A549 (cell line): Measurements from ENCODE around the gene CAT. TPM values are rescaled to one million over a fixed set of nuclear protein-coding genes. Genes with fewer than 3 reads are reported as not detected.
A peak's percentile ranks its signal among the peaks of the same experiment; 100 is the strongest.

Experiments used
- ATAC-seq, 2 experiments: fragments of 200-7000 bp in 1 of 2; fragments of >200 bp in 1 of 2; cut with Nextera tagmentation in 1 of 2; cut with Tn5 transposase in 1 of 2; 3 replicates each; pipeline versions ENCODE4 v1.8.0 to v1.9.1; 2018 to 2020; ENCODE audit warnings: mild to moderate bottlenecking in 1 of 2, moderate library complexity in 1 of 2
- CTCF ChIA-PET: fragments of 300-600 bp; sonication (Branson Sonifier 250); formaldehyde crosslinking; extraction: SDS; loops from one replicate; lab custom pipeline; 2021; ENCODE audit warnings: antibody characterized with exemption, inconsistent platforms; lab: Yijun Ruan, JAX
- POLR2A ChIA-PET: fragments of 350-600 bp; formaldehyde crosslinking; extraction: SDS; loops from one replicate; lab custom pipeline; 2021; ENCODE audit warnings: antibody characterized with exemption, inconsistent platforms; lab: Yijun Ruan, JAX
- DNase-seq, 2 experiments: peaks; one replicate each; pipeline versions ENCODE4 v3.0.0 to v3.0.0-alpha.2; 2011 to 2016; ENCODE audit warnings: low read depth in 1 of 2, low spot score in 1 of 2
- FAIRE-seq: peaks from 2 replicates; lab custom pipeline; 2011; peaks lifted over from hg19 to GRCh38; lab: Jason Lieb, UNC
- H3K27ac ChIP-seq, 2 experiments: fragments of >200 bp; sonication (Bioruptor Twin); formaldehyde crosslinking; 3 replicates each; pipeline ENCODE4 v1.5.1; 2016 to 2017
- H3K4me1 ChIP-seq: fragments of >200 bp; sonication (Bioruptor Twin); formaldehyde crosslinking; 3 replicates; pipeline ENCODE4 v1.6.1; 2016
- H3K4me2 ChIP-seq: fragments of >200 bp; sonication (Bioruptor Twin); formaldehyde crosslinking; 3 replicates; pipeline ENCODE4 v1.6.1; 2016
- H3K4me3 ChIP-seq: fragments of >200 bp; sonication (Bioruptor Twin); formaldehyde crosslinking; 3 replicates; pipeline ENCODE4 v1.5.1; 2016
- H3K9me3 ChIP-seq: fragments of >200 bp; sonication (Bioruptor Twin); formaldehyde crosslinking; 3 replicates; pipeline ENCODE4 v1.6.1; 2016
- BHLHE40 ChIP-seq: IDR thresholded peaks from 2 replicates; pipeline ENCODE4 v1.6.1; 2012; ENCODE audit warnings: low read depth, low read length, inconsistent platforms
- CEBPB ChIP-seq, 2 experiments: fragments of >200 bp in 1 of 2; sonication (Bioruptor Twin) in 1 of 2; formaldehyde crosslinking in 1 of 2; IDR thresholded peaks; 2 replicates each; pipeline ENCODE4 v1.6.1; 2012 to 2016
- CHD2 ChIP-seq: fragments of 150-350 bp; IDR thresholded peaks from 2 replicates; pipeline ENCODE4 v1.6.1; 2014; ENCODE audit warnings: low read length; ENCODE audit not compliant: partially characterized antibody
- CHD4 ChIP-seq: fragments of 200-600 bp; sonication (generic); IDR thresholded peaks from 2 replicates; pipeline ENCODE4 v1.6.1; 2016; ENCODE audit warnings: antibody characterized with exemption, mild to moderate bottlenecking, borderline replicate concordance
- EHF ChIP-seq: fragments of 250-450 bp; sonication (Bioruptor Pico); IDR thresholded peaks from 2 replicates; pipeline ENCODE4 v1.5.0; 2020; ENCODE audit warnings: mild to moderate bottlenecking
- EP300 ChIP-seq, 2 experiments: fragments of >200 bp; sonication (Bioruptor Twin); formaldehyde crosslinking; IDR thresholded peaks; 2 replicates in 1 of 2; 3 replicates in 1 of 2; pipeline ENCODE4 v1.6.1; 2016 to 2017
- ESRRA ChIP-seq: fragments of 150-350 bp; IDR thresholded peaks from 2 replicates; pipeline ENCODE4 v1.6.1; 2014; ENCODE audit warnings: mild to moderate bottlenecking, low read length, borderline replicate concordance
- HEYL ChIP-seq: fragments of 250-450 bp; sonication (Bioruptor Pico); IDR thresholded peaks from 2 replicates; pipeline ENCODE4 v1.8.0; 2021; ENCODE audit warnings: mild to moderate bottlenecking, moderate library complexity
- HOXA7 ChIP-seq: fragments of 250-450 bp; sonication (Bioruptor Pico); IDR thresholded peaks from 2 replicates; pipeline ENCODE4 v1.5.0; 2020; ENCODE audit warnings: mild to moderate bottlenecking, moderate library complexity
- HOXB13 ChIP-seq: fragments of 250-450 bp; sonication (Bioruptor Pico); IDR thresholded peaks from 2 replicates; pipeline ENCODE4 v1.5.0; 2020; ENCODE audit warnings: low read depth, mild to moderate bottlenecking, moderate library complexity
- KDM5A ChIP-seq: fragments of 200-600 bp; sonication (generic); IDR thresholded peaks from 2 replicates; pipeline ENCODE4 v1.6.1; 2016; ENCODE audit warnings: antibody characterized with exemption, mild to moderate bottlenecking
- MYC ChIP-seq: IDR thresholded peaks from 2 replicates; pipeline ENCODE4 v1.6.1; 2012; ENCODE audit warnings: mild to moderate bottlenecking, inconsistent platforms, low read length, improper control_type of control experiment, borderline replicate concordance
- NR3C1 ChIP-seq: fragments of >200 bp; sonication (Bioruptor Twin); formaldehyde crosslinking; IDR thresholded peaks from 3 replicates; pipeline ENCODE4 v1.6.1; 2017
- RARB ChIP-seq: fragments of 250-450 bp; sonication (Bioruptor Pico); IDR thresholded peaks from 2 replicates; pipeline ENCODE4 v1.8.0; 2021; ENCODE audit warnings: mild to moderate bottlenecking, moderate library complexity
- SMC3 ChIP-seq: fragments of >200 bp; sonication (Bioruptor Twin); formaldehyde crosslinking; IDR thresholded peaks from 3 replicates; pipeline ENCODE4 v1.6.1; 2018; ENCODE audit warnings: inconsistent platforms
- ZC3H11A ChIP-seq: fragments of 450-650 bp; IDR thresholded peaks from 2 replicates; pipeline ENCODE4 v1.6.1; 2014; ENCODE audit warnings: antibody characterized with exemption, mild to moderate bottlenecking
- ZNF302 ChIP-seq: fragments of 250-450 bp; sonication (Bioruptor Pico); IDR thresholded peaks from 2 replicates; pipeline ENCODE4 v1.9.0; 2021; ENCODE audit warnings: inconsistent platforms, mild to moderate bottlenecking, moderate library complexity
- ZSCAN20 ChIP-seq: fragments of 250-450 bp; sonication (Bioruptor Pico); IDR thresholded peaks from 2 replicates; pipeline ENCODE4 v1.8.0; 2022; ENCODE audit warnings: mild to moderate bottlenecking, moderate library complexity
- WGBS: methylation state at CpG from one replicate; pipeline ENCODE4 v1.1.6; 2017; ENCODE audit errors: missing lambda C conversion rate; 5-methylcytosine and 5-hydroxymethylcytosine counted together
- polyA plus RNA-seq, 4 experiments: library from polyadenylated mRNA; depleted of rRNA in 3 of 4; stranded (reverse); fragments of >200 nt; fragmentation: RNase III in 1 of 4; extraction: RNeasy Plus Mini Kit Qiagen cat#74134 plus additional on column Dnase treatment in 1 of 4; gene quantifications; 2 replicates in 3 of 4; 3 replicates in 1 of 4; pipeline ENCODE4 v1.2.3, GENCODE V29; 2011 to 2017
- TF ChIP-seq, protein P1 (sequence below): IDR thresholded peaks from 2 replicates; pipeline ENCODE4 v1.6.1; 2012; ENCODE audit warnings: low read depth, borderline replicate concordance
- TF ChIP-seq, protein P2 (sequence below): fragments of >200 bp; sonication (Bioruptor Twin); formaldehyde crosslinking; IDR thresholded peaks from 3 replicates; pipeline ENCODE4 v1.6.1; 2016
- TF ChIP-seq, protein P3 (sequence below): IDR thresholded peaks from 2 replicates; pipeline ENCODE4 v1.6.1; 2012
- TF ChIP-seq, protein P4 (sequence below): fragments of 250-450 bp; sonication (Bioruptor Pico); IDR thresholded peaks from 2 replicates; pipeline ENCODE4 v1.5.0; 2021; ENCODE audit warnings: mild to moderate bottlenecking, moderate library complexity, borderline replicate concordance
- TF ChIP-seq, protein P5 (sequence below): fragments of 450-650 bp; IDR thresholded peaks from 2 replicates; pipeline ENCODE4 v1.6.1; 2014; ENCODE audit warnings: antibody characterized with exemption

Gene CAT
- polyA plus RNA-seq, 2 of the 4 experiments (the other 2 are of a cell fraction), result 51.2 to 74.2 TPM

DNA sequence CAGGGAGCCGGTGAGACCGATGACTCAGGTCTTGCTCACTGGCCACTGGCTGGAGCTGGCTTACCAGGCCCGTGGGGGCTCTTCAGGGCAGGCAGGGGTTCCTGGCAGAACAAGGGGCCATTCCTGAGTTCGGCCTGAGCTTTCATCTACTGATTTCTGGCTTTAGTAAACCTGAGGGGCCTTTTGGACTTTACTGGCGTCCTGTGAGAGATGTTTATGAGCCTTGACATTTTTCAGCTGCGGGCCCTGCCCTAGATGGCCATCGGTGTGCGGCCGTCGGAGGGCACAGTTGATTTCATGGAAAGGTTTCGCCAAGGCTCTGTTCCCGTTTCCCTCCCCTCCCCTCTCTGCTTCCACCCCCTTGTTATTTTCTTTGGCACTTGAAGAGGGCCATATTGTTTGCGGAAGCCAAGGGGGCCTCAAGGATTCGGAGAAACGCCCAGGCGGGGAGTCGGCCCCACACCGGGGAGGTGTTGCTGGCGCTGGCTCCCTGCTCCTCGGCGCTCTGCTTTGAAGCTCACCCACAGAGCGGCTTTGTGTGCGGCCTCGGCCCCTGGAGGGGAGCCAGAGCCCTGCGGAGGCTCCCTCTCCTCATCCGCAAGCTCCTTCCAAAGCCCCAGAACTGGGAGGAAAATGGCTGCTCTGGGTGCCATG lies 57.1 kb downstream of the CAT start:
- FAIRE-seq (no peak), ATAC-seq (0 out of 6 replicates have a peak, but pooled peaks of 1 of the 2 experiments have one; percentile 37), DNase-seq (no peak)
- 72% methylated on average over 25 of the region's 26 CpGs for WGBS
- Histone ChIP-seq H3K4me3 (no peak overlapping the region), H3K4me2 (no peak overlapping the region), H3K4me1 (no peaks in the 10 kb centered on the region), H3K9me3 (no peaks in the 10 kb centered on the region), H3K27ac (peak overlapping the region in 1 of 2 experiments; percentile 58; a peak in 2 of 6 replicates)
- ChIA-PET POLR2A (no interaction called here), CTCF (interaction anchor here (1.3 to 11.9 kb wide), 5 partner anchors 9 to 322 kb away, joined by 3 to 257 read pairs (median 64); partner anchors contain the start of gene ELF5)
- TF ChIP-seq, protein P1, sequence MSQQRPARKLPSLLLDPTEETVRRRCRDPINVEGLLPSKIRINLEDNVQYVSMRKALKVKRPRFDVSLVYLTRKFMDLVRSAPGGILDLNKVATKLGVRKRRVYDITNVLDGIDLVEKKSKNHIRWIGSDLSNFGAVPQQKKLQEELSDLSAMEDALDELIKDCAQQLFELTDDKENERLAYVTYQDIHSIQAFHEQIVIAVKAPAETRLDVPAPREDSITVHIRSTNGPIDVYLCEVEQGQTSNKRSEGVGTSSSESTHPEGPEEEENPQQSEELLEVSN, result no peak
- TF ChIP-seq KDM5A (no peak), EP300 (IDR thresholded peaks at IDR 0.05) (no peak), RARB (no peak), ZC3H11A (no peak), CHD4 (no peak), ESRRA (no peak), HEYL (no peak), ZSCAN20 (CRISPR knock-in tag) (no peak), MYC (no peak), EHF (no peak)
- TF ChIP-seq, protein P2, sequence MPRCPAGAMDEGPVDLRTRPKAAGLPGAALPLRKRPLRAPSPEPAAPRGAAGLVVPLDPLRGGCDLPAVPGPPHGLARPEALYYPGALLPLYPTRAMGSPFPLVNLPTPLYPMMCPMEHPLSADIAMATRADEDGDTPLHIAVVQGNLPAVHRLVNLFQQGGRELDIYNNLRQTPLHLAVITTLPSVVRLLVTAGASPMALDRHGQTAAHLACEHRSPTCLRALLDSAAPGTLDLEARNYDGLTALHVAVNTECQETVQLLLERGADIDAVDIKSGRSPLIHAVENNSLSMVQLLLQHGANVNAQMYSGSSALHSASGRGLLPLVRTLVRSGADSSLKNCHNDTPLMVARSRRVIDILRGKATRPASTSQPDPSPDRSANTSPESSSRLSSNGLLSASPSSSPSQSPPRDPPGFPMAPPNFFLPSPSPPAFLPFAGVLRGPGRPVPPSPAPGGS, result no peak
- TF ChIP-seq, protein P3, sequence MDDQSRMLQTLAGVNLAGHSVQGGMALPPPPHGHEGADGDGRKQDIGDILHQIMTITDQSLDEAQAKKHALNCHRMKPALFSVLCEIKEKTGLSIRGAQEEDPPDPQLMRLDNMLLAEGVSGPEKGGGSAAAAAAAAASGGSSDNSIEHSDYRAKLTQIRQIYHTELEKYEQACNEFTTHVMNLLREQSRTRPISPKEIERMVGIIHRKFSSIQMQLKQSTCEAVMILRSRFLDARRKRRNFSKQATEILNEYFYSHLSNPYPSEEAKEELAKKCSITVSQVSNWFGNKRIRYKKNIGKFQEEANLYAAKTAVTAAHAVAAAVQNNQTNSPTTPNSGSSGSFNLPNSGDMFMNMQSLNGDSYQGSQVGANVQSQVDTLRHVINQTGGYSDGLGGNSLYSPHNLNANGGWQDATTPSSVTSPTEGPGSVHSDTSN, result no peak

DNA sequence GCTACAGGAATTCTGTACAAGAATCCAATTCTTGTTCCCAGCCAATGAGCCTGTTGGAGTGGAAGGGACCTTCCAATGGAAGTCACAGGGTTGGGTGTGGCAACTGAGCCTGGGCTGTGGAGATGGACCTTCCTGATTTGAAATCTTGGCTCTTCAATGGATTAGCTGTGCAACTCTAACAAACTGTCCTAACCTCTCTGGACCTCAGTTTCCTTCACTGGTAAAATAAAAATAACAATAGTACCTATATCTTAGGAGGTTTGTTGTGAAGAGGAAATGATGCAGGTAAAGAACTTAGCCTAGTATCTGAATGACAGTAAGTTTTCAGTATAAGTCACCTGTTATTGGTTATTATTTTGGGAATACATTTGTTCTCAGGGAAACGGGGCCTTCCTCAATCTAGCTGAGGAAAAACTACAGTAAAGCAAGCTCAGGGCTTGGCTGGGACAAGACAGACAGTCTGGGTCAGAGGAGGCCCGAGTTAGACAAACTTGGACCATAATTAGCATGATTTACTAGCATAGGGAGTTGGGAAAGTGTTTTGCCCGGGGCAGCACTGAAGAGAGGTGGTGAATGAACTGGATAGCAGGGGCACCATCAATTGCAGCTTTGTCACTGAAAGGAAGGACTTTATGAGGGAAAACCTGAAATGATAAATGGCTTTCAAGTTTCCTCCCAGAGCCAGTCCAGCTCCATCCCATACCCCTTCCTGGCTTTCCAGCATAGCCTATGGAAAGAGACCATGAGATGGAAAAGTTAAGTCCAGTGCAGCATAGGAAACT lies 61.2 kb downstream of the CAT start:
- no peaks in the 10 kb centered on the region for H3K9me3 ChIP-seq
- no peak for DNase-seq
- no peak overlapping the region for H3K4me2 ChIP-seq
- no peak for FAIRE-seq
- 49% methylated on average over 3 of the region's 3 CpGs for WGBS
- H3K4me3 ChIP-seq, result no peak overlapping the region
- peaks cover 17% of the 10 kb centered on the region for H3K4me1 ChIP-seq
- H3K27ac ChIP-seq, result peak overlapping the region in 1 of 2 experiments; percentile 80; a peak in 2 of 6 replicates
- no peak for TF ChIP-seq NR3C1
- TF ChIP-seq, protein P4, sequence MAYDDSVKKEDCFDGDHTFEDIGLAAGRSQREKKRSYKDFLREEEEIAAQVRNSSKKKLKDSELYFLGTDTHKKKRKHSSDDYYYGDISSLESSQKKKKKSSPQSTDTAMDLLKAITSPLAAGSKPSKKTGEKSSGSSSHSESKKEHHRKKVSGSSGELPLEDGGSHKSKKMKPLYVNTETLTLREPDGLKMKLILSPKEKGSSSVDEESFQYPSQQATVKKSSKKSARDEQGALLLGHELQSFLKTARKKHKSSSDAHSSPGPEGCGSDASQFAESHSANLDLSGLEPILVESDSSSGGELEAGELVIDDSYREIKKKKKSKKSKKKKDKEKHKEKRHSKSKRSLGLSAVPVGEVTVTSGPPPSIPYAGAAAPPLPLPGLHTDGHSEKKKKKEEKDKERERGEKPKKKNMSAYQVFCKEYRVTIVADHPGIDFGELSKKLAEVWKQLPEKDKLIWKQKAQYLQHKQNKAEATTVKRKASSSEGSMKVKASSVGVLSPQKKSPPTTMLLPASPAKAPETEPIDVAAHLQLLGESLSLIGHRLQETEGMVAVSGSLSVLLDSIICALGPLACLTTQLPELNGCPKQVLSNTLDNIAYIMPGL, result no peak
- no peak for TF ChIP-seq HEYL
- TF ChIP-seq BHLHE40, result no peak
- no peak for TF ChIP-seq HOXB13 (CRISPR knock-in tag)
- TF ChIP-seq, protein P5, sequence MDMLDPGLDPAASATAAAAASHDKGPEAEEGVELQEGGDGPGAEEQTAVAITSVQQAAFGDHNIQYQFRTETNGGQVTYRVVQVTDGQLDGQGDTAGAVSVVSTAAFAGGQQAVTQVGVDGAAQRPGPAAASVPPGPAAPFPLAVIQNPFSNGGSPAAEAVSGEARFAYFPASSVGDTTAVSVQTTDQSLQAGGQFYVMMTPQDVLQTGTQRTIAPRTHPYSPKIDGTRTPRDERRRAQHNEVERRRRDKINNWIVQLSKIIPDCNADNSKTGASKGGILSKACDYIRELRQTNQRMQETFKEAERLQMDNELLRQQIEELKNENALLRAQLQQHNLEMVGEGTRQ, result no peak
- TF ChIP-seq ZNF302, result no peak
- TF ChIP-seq EHF, result no peak
- TF ChIP-seq SMC3, result no peak
- TF ChIP-seq CHD2, result no peak
- TF ChIP-seq HOXA7 (CRISPR knock-in tag), result no peak
- TF ChIP-seq, protein P1, result no peak
- no peak for TF ChIP-seq CEBPB (IDR thresholded peaks at IDR 0.05)
- ATAC-seq, result no peak
- POLR2A ChIA-PET, result no interaction called here
- CTCF ChIA-PET, result interaction anchor here (1.1 to 10.0 kb wide), 6 partner anchors 6 to 391 kb away, joined by 3 to 89 read pairs (median 14); partner anchors contain the start of gene ELF5
